ENCODE data around the gene LHX1. TPM values are rescaled to one million over a fixed set of nuclear protein-coding genes. Genes with fewer than 3 reads are reported as not detected.

The LHX1 gene
- total and polyA plus RNA-seq, 2 of the 8 experiments (the other 6 are each of a cell fraction or from before 2014, with no cell fraction given), result 0.26 to 0.93 TPM

- no peak overlapping the region for H3K4ac ChIP-seq (replicated peaks; ENCODE audit: insufficient read length, low read depth, low read length)
- no peaks in the 10 kb centered on the region for H4K20me1 ChIP-seq (replicated peaks in 1 of 2; ENCODE audit: control insufficient read depth in 1 of 2, insufficient read depth in 2 of 2, low read length in 2 of 2)
- no peak overlapping the region for H2BK15ac ChIP-seq (ENCODE audit: low read length)
- H3K18ac ChIP-seq (ENCODE audit: extremely low read depth, low read length), result no peak overlapping the region
- H3K4me3 ChIP-seq (ENCODE audit: extremely low read depth in 1 of 4, insufficient read depth in 2 of 4, low read depth in 3 of 4, low read length in 4 of 4), result no peak overlapping the region
- DNase-seq (ENCODE audit: low read depth in 1 of 2, low spot score in 2 of 2) (no peak), FAIRE-seq (no peak)
- H2BK12ac ChIP-seq (ENCODE audit: low read depth, low read length), result no peak overlapping the region
- no peak overlapping the region for H3K4me2 ChIP-seq (ENCODE audit: insufficient read depth in 1 of 2, low read depth in 2 of 2, low read length in 2 of 2)
- H4K5ac ChIP-seq (ENCODE audit: insufficient read length, low read depth, low read length), result no peak overlapping the region
- H2AFZ ChIP-seq (ENCODE audit: low read length), result no peak overlapping the region
- no peak overlapping the region for H3K9ac ChIP-seq (replicated peaks in 1 of 4; ENCODE audit: extremely low read depth in 1 of 4, low read depth in 3 of 4, low read length in 3 of 4)
- no peaks in the 10 kb centered on the region for H3K23me2 ChIP-seq (ENCODE audit: low read depth, low read length)
- H3K27ac ChIP-seq (ENCODE audit: low read depth, low read length), result no peak overlapping the region
- POLR2A ChIA-PET (ENCODE audit: partially characterized antibody), result interaction anchor here (1.5 kb wide), 1 partner anchor 10 kb away, joined by 5 read pairs; no protein-coding TSS in a partner anchor
- H4K91ac ChIP-seq (replicated peaks; ENCODE audit: insufficient read length, low read length), result no peak overlapping the region
- 74% methylated on average over 7 of the region's 8 CpGs; no CpG with 5 or more reads in 1 of the 2 experiments for WGBS, 2 experiments (ENCODE audit: extremely low coverage in 1 of 2, insufficient coverage in 1 of 2, insufficient read length in 1 of 2, insufficient replicate concordance in 2 of 2, low coverage in 1 of 2, low lambda C conversion rate in 2 of 2, missing lambda C conversion rate in 1 of 2)
- no peak overlapping the region for H2BK5ac ChIP-seq (ENCODE audit: low read depth, low read length)
- no peak overlapping the region for H2AK5ac ChIP-seq (ENCODE audit: low read depth, low read length)
- no peaks in the 10 kb centered on the region for H3K9me3 ChIP-seq (ENCODE audit: insufficient read depth in 2 of 2, low read depth in 1 of 2, low read length in 1 of 2)
- H3K56ac ChIP-seq (replicated peaks; ENCODE audit: insufficient read length, low read depth, low read length), result no peak overlapping the region
- H3K79me2 ChIP-seq (ENCODE audit: control insufficient read depth in 1 of 2, insufficient read depth in 2 of 2, low read length in 2 of 2), result no peaks in the 10 kb centered on the region
- H4K8ac ChIP-seq (ENCODE audit: extremely low read depth, insufficient read depth, low read length), result no peak overlapping the region
- CTCF ChIA-PET (ENCODE audit: partially characterized antibody), result interaction anchor here (1.0 to 1.2 kb wide), 4 partner anchors 9 to 275 kb away, joined by 3 to 4 read pairs (median 3); no protein-coding TSS in a partner anchor
- H3K14ac ChIP-seq (ENCODE audit: insufficient read length), result no peak overlapping the region
- no peak overlapping the region for H3K23ac ChIP-seq (ENCODE audit: insufficient read length)
- H3K36me3 ChIP-seq (ENCODE audit: control insufficient read depth in 2 of 4, insufficient read depth in 4 of 4, low read length in 3 of 4), result no peaks in the 10 kb centered on the region
- 0 out of 7 replicates have a peak, but pooled peaks cover 0 to 3% (median 0%) of the 10 kb centered on the region in 4 experiments for H3K27me3 ChIP-seq (replicated peaks in 1 of 4; ENCODE audit: control insufficient read depth in 3 of 4, extremely low read depth in 1 of 4, insufficient read depth in 3 of 4, low read length in 3 of 4)
- no peak overlapping the region for H2BK20ac ChIP-seq (ENCODE audit: low read length)
- H3K4me1 ChIP-seq (replicated peaks in 1 of 4; ENCODE audit: control insufficient read depth in 3 of 4, insufficient read depth in 4 of 4, low read length in 3 of 4), result peaks cover 0 to 16% (median 10%) of the 10 kb centered on the region in 4 experiments; a peak in 5 of 7 replicates
- no peak overlapping the region for H2BK120ac ChIP-seq (replicated peaks; ENCODE audit: low read depth, low read length)
- no peaks in the 10 kb centered on the region for H3K79me1 ChIP-seq (ENCODE audit: low read depth, low read length)
- TF ChIP-seq NANOG (IDR thresholded peaks at IDR 0.05; ENCODE audit: insufficient read depth, low read depth, low read length, poor library complexity, severe bottlenecking) (no peak), CEBPB (IDR thresholded peaks at IDR 0.05; ENCODE audit: low read depth, low read length) (no peak)
These were observed 47.4 kb upstream of the LHX1 start for GRCh38 chr17:36889770-36890349.

Data from H1 (cell line).